Heart left ventricle (tissue), 16 donors: ENCODE data around the gene CCNT2. TPM values are rescaled to one million over a fixed set of nuclear protein-coding genes. Genes with fewer than 3 reads are reported as not detected.
"Not testable (repeated sequence)": the region's sequence is repeated elsewhere in the genome, so short reads cannot be mapped to it uniquely, and the experiment has no call there.

Source experiments
- ATAC-seq, 4 donors: fragments of 200-7000 bp; cut with Tn5 transposase; one replicate each; pipeline ENCODE4 v1.9.1; 2020 to 2022; ENCODE audit warnings: moderate library complexity in 4 of 4, mild to moderate bottlenecking in 3 of 4, moderate number of reproducible peaks in 1 of 4
- DNase-seq, 5 donors: peaks; one replicate each; pipeline ENCODE4 v3.0.0-alpha.2; 2020
- H3K27ac ChIP-seq, 12 donors: fragments of 200-600 bp; sonication (generic) in 4 of 12; one replicate each; pipeline versions ENCODE4 v1.5.0 to v1.8.0; 2016 to 2022; ENCODE audit warnings: mild to moderate bottlenecking in 2 of 12
- H3K27me3 ChIP-seq, 9 donors: fragments of 200-600 bp; sonication (generic) in 2 of 9; one replicate each; pipeline versions ENCODE4 v1.5.1 to v1.8.0; 2016 to 2022; ENCODE audit warnings: mild to moderate bottlenecking in 3 of 9
- H3K36me3 ChIP-seq, 9 donors: fragments of 200-600 bp; sonication (generic) in 2 of 9; one replicate each; pipeline versions ENCODE4 v1.5.0 to v1.8.0; 2018 to 2022; ENCODE audit warnings: mild to moderate bottlenecking in 2 of 9
- H3K4me1 ChIP-seq, 12 donors: fragments of 200-600 bp; sonication (generic) in 4 of 12; one replicate each; pipeline versions ENCODE4 v1.5.0 to v1.8.0; 2016 to 2022; ENCODE audit warnings: mild to moderate bottlenecking in 3 of 12
- H3K4me3 ChIP-seq, 12 donors: fragments of 200-600 bp; sonication (generic) in 4 of 12; one replicate each; pipeline versions ENCODE4 v1.5.0 to v1.8.0; 2017 to 2022; ENCODE audit warnings: mild to moderate bottlenecking in 9 of 12, moderate library complexity in 4 of 12
- H3K9me3 ChIP-seq, 12 donors: fragments of 200-600 bp; sonication (generic) in 4 of 12; one replicate each; pipeline versions ENCODE4 v1.5.0 to v1.8.0; 2016 to 2022; ENCODE audit warnings: mild to moderate bottlenecking in 1 of 12
- CTCF ChIP-seq, 12 donors: fragments of 200-600 bp; sonication (generic) in 4 of 12; IDR thresholded peaks; one replicate each; pipeline versions ENCODE4 v1.5.0 to v1.8.0; 2018 to 2022; ENCODE audit warnings: antibody characterized with exemption in 12 of 12, mild to moderate bottlenecking in 5 of 12
- POLR2A ChIP-seq, 2 donors: fragments of 450-650 bp; IDR thresholded peaks; one replicate each; pipeline ENCODE4 v1.6.1; 2017; ENCODE audit warnings: antibody characterized with exemption in 2 of 2, mild to moderate bottlenecking in 2 of 2, moderate library complexity in 2 of 2
- WGBS, 4 donors: extraction: QIAGEN DNeasy Blood & Tissue Kit in 2 of 4; methylation state at CpG; one replicate each; pipeline versions ENCODE4 v1.1.5 to v1.1.7; 2013 to 2018; 5-methylcytosine and 5-hydroxymethylcytosine counted together
- intact Hi-C, 10 donors: fragments of 100-400 bp; cut with DNase I; formaldehyde crosslinking; loops; one replicate each; pipeline versions ENCODE4 v1.11.1 to v1.14.2; 2022
- polyA plus RNA-seq, 2 donors: library from polyadenylated mRNA; stranded (reverse); fragments of 200-250 nt; gene quantifications; one replicate each; pipeline ENCODE4 v1.2.3, GENCODE V29; 2013
- total RNA-seq, 9 donors: library from RNA; depleted of rRNA in 2 of 9; stranded (reverse); fragments of >200 nt in 2 of 9; fragmentation: NEBNext Ultra II Directional in 3 of 9; extraction: Animal tissue kit (Norgen Biotek cat#: 25700) in 3 of 9; gene quantifications; one replicate each; pipeline versions ENCODE4 v1.1.0 to v1.2.4, GENCODE V29; 2016 to 2023
- donor health status: ischemic (EF 13 %, LVEDD 7.1; RV severe dilation, severe dysfunction).
- donor health status: healthy with polysubstance abuse.
- donor health status: DM: no; HTN: yes; CAD: no.
- donor health status: DM: no; HTN: no; CAD: no.
- donor health status: ischemic (EF 25% LVEDD 6.9; RV normal size, moderate dysfunction).
- donor health status: ischemic (EF 25% LVEDD 5.7; RV mildly dilated, moderate dysfunction).
- donor health status: healthy.
- donor health status: DM: yes; HTN: yes; CAD: no.
- donor health status: ischemic (EF 35%, LVEDD 5.7; RV mildly dilated, moderate dysfunction).
- donor health status: nonischemic (EF 11% LVEDD 7.7; RV severe dilation, severe dysfunction).
- donor health status: DM: yes; HTN: yes; CAD: no.
- donor health status: PGD.
- donor health status: ischemic (EF 29% LVEDD 5.4; RV normal size, mild dysfunction).
- donor health status: nonischemic (EF 23%, LVEDD 6.1; RV moderate dilation, normal function).

CCNT2 gene
- total and polyA plus RNA-seq, 11 donors: 6.7 to 26.8 (median 19.2) TPM

- Histone ChIP-seq H3K4me1 (no peaks in the 10 kb centered on the region), H3K4me3 (no peak overlapping the region), H3K27me3 (no peaks in the 10 kb centered on the region), H3K36me3 (no peaks in the 10 kb centered on the region), H3K9me3 (peaks cover 0 to 10% (median 2%) of the 10 kb centered on the region in 12 donors), H3K27ac (no peak overlapping the region)
- no peak for TF ChIP-seq CTCF (IDR thresholded peaks at IDR 0.05)
- TF ChIP-seq POLR2A (IDR thresholded peaks at IDR 0.05): no peak
- no peak for DNase-seq
- ATAC-seq: no peak
- WGBS, 4 donors: 92 to 98% (median 97%) methylated on average over 2 of the region's 2 CpGs
- intact Hi-C loops: no loop called here
Observed at GRCh38 chr2:134905168-134905567, 13.5 kb upstream of the CCNT2 start.

- DNase-seq: no peak
- no peaks in the 10 kb centered on the region for H3K27me3 ChIP-seq
- no peak for ATAC-seq
- no peaks in the 10 kb centered on the region for H3K36me3 ChIP-seq
- 60 to 78% (median 70%) methylated on average over 2 of the region's 2 CpGs for whole genome bisulfite sequencing, 4 donors
- H3K4me3 ChIP-seq: no peak overlapping the region
- H3K27ac ChIP-seq: no peak overlapping the region
- intact Hi-C loops: no loop called here
- TF ChIP-seq POLR2A (IDR thresholded peaks at IDR 0.05) (no peak), CTCF (IDR thresholded peaks at IDR 0.05) (no peak)
- no peaks in the 10 kb centered on the region for H3K4me1 ChIP-seq
- H3K9me3 ChIP-seq: peaks cover 0 to 10% (median 2%) of the 10 kb centered on the region in 12 donors
Observed at GRCh38 chr2:134906726-134907125, 11.9 kb upstream of the CCNT2 start.

GRCh38 chr2:134907441-134908116, 11.0 kb upstream of the CCNT2 start:
- 79 to 95% (median 85%) methylated on average over 1 of the region's 1 CpG for WGBS, 4 donors
- H3K27me3 ChIP-seq, H3K4me1 ChIP-seq, H3K4me3 ChIP-seq, ATAC-seq, intact Hi-C loops, DNase-seq, H3K27ac ChIP-seq, H3K36me3 ChIP-seq: not testable (repeated sequence)
- H3K9me3 ChIP-seq: peaks cover 0 to 10% (median 2%) of the 10 kb centered on the region in 12 donors

- Histone ChIP-seq H3K9me3 (peaks cover 0 to 22% (median 2%) of the 10 kb centered on the region in 12 donors), H3K27me3 (no peaks in the 10 kb centered on the region), H3K4me1 (no peaks in the 10 kb centered on the region), H3K36me3 (no peaks in the 10 kb centered on the region), H3K27ac (no peak overlapping the region), H3K4me3 (no peak overlapping the region)
- DNase-seq (no peak), ATAC-seq (no peak)
- intact Hi-C loops: no loop called here
- TF ChIP-seq POLR2A (IDR thresholded peaks at IDR 0.05) (no peak), CTCF (IDR thresholded peaks at IDR 0.05) (no peak)
- WGBS, 4 donors: 81 to 89% (median 85%) methylated on average over 2 of the region's 2 CpGs
Observed at GRCh38 chr2:134910763-134911399, 7.7 kb upstream of the CCNT2 start.
